Stimulated activated CD8-positive, alpha-beta memory T cell treated with anti-CD3 and anti-CD28 coated beads, Interleukin-7, amount 100 ng/mL, for 48 hours (primary cell): ENCODE data around the gene MOB2.

Experiments used
- DNase-seq, 2 donors: peaks; one replicate each; pipeline ENCODE4 v3.0.0-alpha.2; 2020; ENCODE audit warnings: low read depth in 1 of 2; ENCODE audit errors: extremely low read depth in 1 of 2

Gene MOB2

GRCh38 chr11:1458340-1459218 lies 28.0 kb downstream of the MOB2 start:
- no peak for DNase-seq

GRCh38 chr11:1457856-1458255 lies 28.7 kb downstream of the MOB2 start:
- no peak for DNase-seq

GRCh38 chr11:1457326-1457680 lies 29.3 kb downstream of the MOB2 start:
- DNase-seq, result no peak

GRCh38 chr11:1456596-1457325 lies 29.8 kb downstream of the MOB2 start:
- DNase-seq, result no peak

- DNase-seq, result no peak
Measured at GRCh38 chr11:1456176-1456575, 30.4 kb downstream of the MOB2 start.

GRCh38 chr11:1455763-1456060 lies 30.9 kb downstream of the MOB2 start:
- DNase-seq, result no peak

- no peak for DNase-seq
Measured at GRCh38 chr11:1455032-1455762, 31.4 kb downstream of the MOB2 start.

DNA sequence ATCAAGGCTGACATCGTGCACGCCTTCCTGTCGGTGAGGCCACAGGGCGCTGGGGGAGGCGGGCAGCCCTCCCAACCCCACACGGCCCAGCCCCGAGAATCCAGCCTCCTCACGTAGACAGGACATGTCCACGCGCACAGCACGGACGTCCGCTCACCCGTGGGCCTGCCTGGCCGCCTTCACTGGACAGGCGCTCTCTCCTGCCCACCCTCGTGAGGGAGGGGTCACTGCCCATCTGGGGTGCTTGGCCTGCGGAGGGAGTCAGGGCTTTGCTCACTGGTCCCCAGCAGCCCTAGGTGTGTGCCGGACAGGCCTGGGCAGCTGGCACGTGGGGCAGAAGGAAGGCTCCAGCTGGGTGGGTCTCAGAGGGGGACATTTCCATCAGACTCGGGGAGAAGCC lies 32.0 kb downstream of the MOB2 start:
- DNase-seq, result no peak

DNA sequence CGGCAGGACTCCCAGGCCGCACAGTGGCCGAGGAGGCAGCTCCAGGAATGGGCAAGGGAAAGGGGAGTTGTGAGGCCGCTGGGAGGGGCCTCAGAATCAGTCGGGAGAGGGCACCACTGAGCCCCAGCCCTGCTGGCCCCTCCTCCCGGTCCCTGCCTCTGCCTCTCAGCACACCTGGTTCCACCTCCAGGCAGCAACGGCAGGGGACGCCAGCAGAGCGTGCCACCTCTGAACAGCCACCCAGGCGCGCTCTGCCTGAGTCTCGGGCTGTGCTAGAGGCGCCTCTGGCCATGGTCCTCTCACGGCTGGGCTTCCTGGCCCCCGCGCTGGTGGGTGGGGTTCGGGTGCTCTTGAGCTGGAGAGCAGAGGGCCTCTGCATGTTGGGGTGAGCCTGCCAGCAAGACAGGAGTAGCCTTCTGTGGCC lies 33.0 kb downstream of the MOB2 start:
- DNase-seq, result peak in 1 of 2 donors; percentile 20

- DNase-seq, result no peak
Measured at GRCh38 chr11:1452744-1453143, 33.8 kb downstream of the MOB2 start.

GRCh38 chr11:1451781-1452470 lies 34.7 kb downstream of the MOB2 start:
- no peak for DNase-seq

DNA sequence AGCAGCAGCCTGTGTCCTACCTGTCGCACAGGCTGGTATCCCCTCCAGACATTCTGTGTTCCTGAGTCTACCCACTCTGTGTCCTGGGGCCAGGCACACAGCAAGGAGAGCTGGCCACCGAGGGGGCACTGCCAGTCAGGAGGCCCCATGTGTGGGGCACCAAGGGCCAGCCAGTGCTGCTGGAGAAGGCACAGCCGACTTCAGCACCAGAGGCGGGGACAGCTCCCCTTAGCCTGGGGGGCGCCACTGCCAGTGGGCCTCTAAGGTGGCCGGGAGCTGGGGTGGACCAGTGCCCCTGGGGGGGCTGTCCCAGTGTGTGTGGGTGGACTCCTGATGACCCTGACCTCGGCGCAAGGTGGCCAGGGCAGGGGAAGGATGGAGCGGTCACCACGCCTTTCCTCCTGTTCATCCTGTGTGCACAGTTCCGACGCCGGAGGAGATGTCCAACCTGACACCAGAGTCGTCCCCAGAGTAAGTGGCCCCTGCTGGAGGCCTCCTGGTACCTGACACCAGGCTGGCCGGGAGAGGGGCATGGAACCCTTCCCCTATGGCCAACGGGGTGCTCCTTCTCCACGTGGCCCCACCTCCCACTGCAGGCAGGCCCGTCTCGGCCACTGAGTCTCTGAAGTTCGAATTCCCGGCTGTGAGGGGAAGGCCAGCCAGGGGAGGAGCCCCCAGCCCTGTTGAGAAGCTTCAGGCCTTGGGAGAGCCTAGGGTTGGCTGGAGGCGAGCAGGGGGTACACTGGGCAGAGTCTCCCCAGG lies 35.4 kb downstream of the MOB2 start:
- no peak for DNase-seq

- no peak for DNase-seq
Measured at GRCh38 chr11:1450344-1450875, 36.2 kb downstream of the MOB2 start.

- DNase-seq, result no peak
Measured at GRCh38 chr11:1449490-1450243, 36.9 kb downstream of the MOB2 start.

- no peak for DNase-seq
Measured at GRCh38 chr11:1448882-1449281, 37.7 kb downstream of the MOB2 start.

- DNase-seq, result no peak
Measured at GRCh38 chr11:1447845-1448825, 38.4 kb downstream of the MOB2 start.

GRCh38 chr11:1446623-1447022 lies 40.0 kb downstream of the MOB2 start:
- DNase-seq, result no peak

DNA sequence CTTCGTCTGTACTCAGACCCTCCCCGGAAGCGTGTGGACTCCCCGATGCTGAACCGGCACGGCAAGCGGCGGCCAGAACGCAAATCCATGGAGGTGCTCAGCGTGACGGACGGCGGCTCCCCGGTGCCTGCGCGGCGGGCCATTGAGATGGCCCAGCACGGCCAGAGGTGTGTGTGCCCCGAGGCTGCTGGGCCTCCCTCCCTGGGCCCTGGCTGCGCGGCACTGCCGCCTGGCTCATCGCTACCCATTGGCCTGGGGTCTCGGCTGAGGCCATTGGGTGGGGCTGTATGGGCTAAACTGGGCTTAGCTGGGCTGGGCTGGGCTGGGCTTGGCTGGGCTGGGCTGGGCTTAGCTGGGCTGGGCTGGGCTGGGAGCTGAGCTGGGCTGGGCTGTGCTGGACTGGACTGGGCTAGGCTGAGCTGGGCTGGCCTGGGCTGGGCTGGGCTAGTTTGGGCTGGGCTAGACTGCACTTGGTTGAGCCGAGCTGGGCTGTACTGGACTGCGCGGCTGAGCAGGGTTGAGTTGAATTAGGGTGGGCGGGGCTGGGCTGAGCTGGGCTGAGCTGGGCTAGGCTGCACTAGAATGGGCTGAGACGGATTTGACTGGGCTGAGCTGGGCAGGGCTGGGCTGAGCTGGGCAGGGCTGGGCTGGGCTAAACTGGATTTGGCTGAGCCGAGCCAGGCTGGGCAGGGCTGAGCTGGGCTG lies 40.7 kb downstream of the MOB2 start:
- no peak for DNase-seq
